Upper lobe of left lung (tissue), 4 donors: Measurements from ENCODE around the gene TRIM9.

Experiments used
- CTCF ChIP-seq, 6 experiments: fragments of 450-650 bp in 4 of 6; fragments of 200-600 bp in 2 of 6; sonication (generic) in 2 of 6; IDR thresholded peaks; one replicate each; pipeline ENCODE4 v1.5.1; 2016 to 2019; ENCODE audit warnings: antibody characterized with exemption in 6 of 6
- POLR2A ChIP-seq, 4 donors: fragments of 450-650 bp; IDR thresholded peaks; one replicate each; pipeline ENCODE4 v1.5.1; 2016 to 2017; ENCODE audit warnings: antibody characterized with exemption in 4 of 4, mild to moderate bottlenecking in 2 of 4
- POLR2AphosphoS5 ChIP-seq, 2 donors: sonication (generic); formaldehyde crosslinking; IDR thresholded peaks; one replicate each; pipeline ENCODE4 v1.5.1; 2017; ENCODE audit warnings: antibody characterized with exemption in 2 of 2

GRCh38 chr14:51028361-51028760 is 66.5 kb downstream of the TRIM9 start:
- TF ChIP-seq POLR2A (IDR thresholded peaks at IDR 0.05) (no peak), POLR2AphosphoS5 (IDR thresholded peaks at IDR 0.05) (no peak), CTCF (IDR thresholded peaks at IDR 0.05) (no peak)
